HEK293T (cell line): ENCODE data around the gene JAZF1.

Experiments
- CTCF ChIA-PET: fragments of 350-600 bp; formaldehyde crosslinking; extraction: SDS; loops from one replicate; lab custom pipeline; 2021; ENCODE audit warnings: antibody characterized with exemption, inconsistent platforms; lab: Yijun Ruan, JAX
- POLR2A ChIA-PET: fragments of 350-600 bp; formaldehyde crosslinking; extraction: SDS; loops from one replicate; lab custom pipeline; 2020; ENCODE audit warnings: antibody characterized with exemption, inconsistent platforms; lab: Yijun Ruan, JAX
- DNase-seq: peaks from one replicate; pipeline ENCODE4 v3.0.0; 2012; ENCODE audit warnings: mixed read lengths; ENCODE audit errors: extremely low spot score
- ARNT ChIP-seq: fragments of 450-650 bp; IDR thresholded peaks from 2 replicates; pipeline ENCODE4 v1.6.1; 2017; ENCODE audit warnings: mild to moderate bottlenecking
- BHLHE40 ChIP-seq: fragments of 450-650 bp; IDR thresholded peaks from 2 replicates; pipeline ENCODE4 v1.6.1; 2016; ENCODE audit warnings: mild to moderate bottlenecking, moderate library complexity, borderline replicate concordance
- CTBP1 ChIP-seq: fragments of 450-650 bp; IDR thresholded peaks from 2 replicates; pipeline ENCODE4 v1.6.1; 2016; ENCODE audit warnings: borderline replicate concordance
- ELF4 ChIP-seq: fragments of 450-650 bp; IDR thresholded peaks from 2 replicates; pipeline ENCODE4 v1.6.1; 2017; ENCODE audit warnings: antibody characterized with exemption
- FOXA1 ChIP-seq: fragments of 450-650 bp; IDR thresholded peaks from 2 replicates; pipeline ENCODE4 v1.6.1; 2016; ENCODE audit warnings: mild to moderate bottlenecking
- FOXK2 ChIP-seq: fragments of 450-650 bp; IDR thresholded peaks from 2 replicates; pipeline ENCODE4 v1.6.1; 2016; ENCODE audit warnings: mild to moderate bottlenecking
- FOXM1 ChIP-seq: fragments of 450-650 bp; IDR thresholded peaks from 2 replicates; pipeline ENCODE4 v1.6.1; 2017; ENCODE audit warnings: mild to moderate bottlenecking, borderline replicate concordance
- HDGF ChIP-seq: fragments of 450-650 bp; IDR thresholded peaks from 2 replicates; pipeline ENCODE4 v1.6.1; 2017; ENCODE audit warnings: antibody characterized with exemption, borderline replicate concordance
- L3MBTL2 ChIP-seq: fragments of 450-650 bp; conservative IDR thresholded peaks from 2 replicates; pipeline ENCODE4 v1.6.1; 2016; ENCODE audit warnings: mild to moderate bottlenecking
- LEF1 ChIP-seq: fragments of 450-650 bp; IDR thresholded peaks from 2 replicates; pipeline ENCODE4 v1.6.1; 2017; ENCODE audit warnings: mild to moderate bottlenecking, borderline replicate concordance
- NFRKB ChIP-seq: fragments of 450-650 bp; IDR thresholded peaks from 2 replicates; pipeline ENCODE4 v1.6.1; 2016; ENCODE audit warnings: mild to moderate bottlenecking, moderate library complexity
- PKNOX1 ChIP-seq: fragments of 450-650 bp; IDR thresholded peaks from 2 replicates; pipeline ENCODE4 v1.6.1; 2016
- SP1 ChIP-seq: fragments of 450-650 bp; IDR thresholded peaks from 2 replicates; pipeline ENCODE4 v1.6.1; 2017
- SUZ12 ChIP-seq: fragments of 450-650 bp; IDR thresholded peaks from 2 replicates; pipeline ENCODE4 v1.6.1; 2016; ENCODE audit warnings: mild to moderate bottlenecking
- TARDBP ChIP-seq: fragments of 450-650 bp; IDR thresholded peaks from 2 replicates; pipeline ENCODE4 v1.6.1; 2016
- ZNF384 ChIP-seq: fragments of 450-650 bp; IDR thresholded peaks from 2 replicates; pipeline ENCODE4 v1.6.1; 2016

Gene JAZF1

GRCh38 chr7:27940341-27940740, 240.3 kb downstream of the JAZF1 start:
- ChIA-PET POLR2A (no interaction called here), CTCF (no interaction called here)
- no peak for DNase-seq
- TF ChIP-seq NFRKB (no peak), FOXM1 (no peak), SP1 (no peak), FOXK2 (no peak), TARDBP (no peak), L3MBTL2 (no peak), FOXA1 (no peak), ELF4 (no peak), ZNF384 (no peak), PKNOX1 (no peak), BHLHE40 (no peak), CTBP1 (no peak), ARNT (no peak), SUZ12 (no peak)

DNA sequence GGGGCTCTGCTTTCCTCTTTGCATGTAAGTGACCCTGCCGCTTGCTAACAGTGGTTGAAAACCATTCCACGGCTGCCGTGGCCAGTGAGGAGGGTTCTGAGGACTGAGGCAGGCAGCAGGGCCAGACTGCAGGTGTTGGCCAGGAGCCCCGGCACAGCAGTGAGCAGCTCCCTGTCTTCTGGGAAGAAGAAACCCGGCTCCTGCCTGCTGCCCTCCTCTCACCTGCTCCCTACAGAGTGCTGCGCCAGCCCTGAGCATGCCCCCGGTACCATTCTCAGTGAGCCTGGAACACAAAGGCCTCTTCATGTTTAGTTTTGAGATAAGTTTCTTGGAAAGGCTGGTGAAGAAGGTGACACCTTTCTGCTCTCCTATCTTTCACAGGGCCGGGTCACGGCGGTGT, 240.7 kb downstream of the JAZF1 start:
- TF ChIP-seq FOXM1 (no peak), CTBP1 (no peak), ZNF384 (no peak), LEF1 (no peak), FOXK2 (no peak), HDGF (no peak), SUZ12 (no peak), BHLHE40 (no peak), SP1 (no peak), ELF4 (no peak)
- ChIA-PET CTCF (no interaction called here), POLR2A (no interaction called here)
- DNase-seq = no peak

GRCh38 chr7:27936768-27937102, 243.9 kb downstream of the JAZF1 start:
- TF ChIP-seq FOXK2 (no peak), TARDBP (no peak), FOXA1 (no peak), SUZ12 (no peak), HDGF (no peak), ELF4 (no peak), LEF1 (no peak), ZNF384 (no peak), ARNT (no peak), PKNOX1 (no peak), BHLHE40 (no peak), FOXM1 (no peak), CTBP1 (no peak)
- CTCF ChIA-PET = interaction anchor here (0.5 kb wide), 1 partner anchor 675 kb away, joined by 3 read pairs; no protein-coding TSS in a partner anchor
- DNase-seq = no peak
- POLR2A ChIA-PET = no interaction called here

DNA sequence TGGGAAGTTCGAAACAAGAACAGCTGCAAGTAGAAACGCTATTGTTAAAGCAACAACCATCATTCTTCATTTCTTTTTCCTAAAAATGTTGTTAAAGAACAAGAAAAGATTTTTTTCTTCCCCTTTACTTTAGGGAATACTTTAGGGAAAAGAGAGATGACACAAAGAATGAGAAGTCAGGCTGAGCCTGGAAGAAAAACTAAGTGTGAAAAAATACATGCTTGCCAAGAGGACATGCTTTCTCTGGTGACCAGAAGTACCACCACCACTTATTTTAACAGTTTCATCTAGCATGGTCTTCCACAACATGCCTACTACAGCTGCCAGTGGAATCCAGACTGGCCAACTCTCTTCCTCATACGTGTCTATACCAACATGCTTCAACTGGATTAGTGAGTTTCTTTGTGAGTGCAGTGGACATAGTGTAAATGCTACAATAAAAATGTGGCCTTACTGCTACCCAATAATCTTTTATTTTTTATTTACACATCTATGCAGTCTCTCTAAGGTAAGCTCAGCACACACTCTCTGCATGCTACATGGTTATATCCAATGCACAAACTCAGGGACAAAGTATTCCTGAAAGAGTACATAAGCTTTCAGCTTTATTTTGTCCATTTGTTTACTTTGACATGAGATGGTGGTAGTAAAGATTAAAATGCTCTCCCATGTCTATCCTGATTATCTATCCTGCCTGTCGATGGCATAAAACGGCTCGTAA, 244.4 kb downstream of the JAZF1 start:
- TF ChIP-seq PKNOX1 = no peak
- CTCF ChIA-PET = no interaction called here
- DNase-seq = no peak
- POLR2A ChIA-PET = no interaction called here

DNA sequence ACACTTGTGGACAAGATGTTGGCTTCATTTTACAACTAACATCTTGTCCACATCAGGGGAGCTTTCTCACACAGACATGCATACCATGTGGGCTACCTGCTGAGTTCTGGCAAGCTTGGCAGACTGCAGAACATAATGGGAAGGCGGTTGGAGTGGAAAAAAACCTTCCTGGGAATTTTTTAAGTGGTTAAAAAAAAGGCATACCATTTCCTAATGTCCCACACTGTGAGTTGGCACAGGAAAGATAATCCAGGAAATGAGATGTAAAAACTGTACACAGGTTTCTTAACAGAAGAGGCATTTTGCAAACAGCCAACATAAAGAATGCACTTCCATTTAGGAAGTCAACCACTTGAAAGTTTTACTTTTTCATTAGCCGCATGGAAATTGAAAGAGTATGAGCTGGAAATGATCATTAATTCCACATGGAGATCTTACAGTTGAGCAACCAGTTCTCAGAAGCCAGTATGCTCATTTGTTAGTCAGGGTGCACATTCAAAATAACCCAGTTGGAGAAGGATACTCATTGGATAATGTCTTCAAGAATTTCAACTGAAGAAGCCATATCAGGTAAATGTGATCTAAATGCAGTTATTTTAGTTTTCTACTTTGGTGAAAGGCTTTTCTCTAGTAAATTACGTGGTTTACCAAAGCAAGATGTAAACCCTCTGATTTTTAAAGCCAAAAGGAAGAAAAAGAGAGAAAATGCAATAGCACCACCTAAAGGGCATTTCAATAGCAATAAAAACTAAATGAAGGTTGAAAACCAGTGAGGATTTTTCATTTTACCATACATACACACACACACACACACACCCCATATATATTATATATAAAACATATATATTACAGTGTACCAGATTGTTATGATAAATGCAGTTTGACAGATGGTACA, 246.7 kb downstream of the JAZF1 start:
- TF ChIP-seq ARNT (no peak), LEF1 (no peak), ZNF384 (no peak), FOXA1 (no peak)
- ChIA-PET CTCF (no interaction called here), POLR2A (no interaction called here)
- DNase-seq = no peak

DNA sequence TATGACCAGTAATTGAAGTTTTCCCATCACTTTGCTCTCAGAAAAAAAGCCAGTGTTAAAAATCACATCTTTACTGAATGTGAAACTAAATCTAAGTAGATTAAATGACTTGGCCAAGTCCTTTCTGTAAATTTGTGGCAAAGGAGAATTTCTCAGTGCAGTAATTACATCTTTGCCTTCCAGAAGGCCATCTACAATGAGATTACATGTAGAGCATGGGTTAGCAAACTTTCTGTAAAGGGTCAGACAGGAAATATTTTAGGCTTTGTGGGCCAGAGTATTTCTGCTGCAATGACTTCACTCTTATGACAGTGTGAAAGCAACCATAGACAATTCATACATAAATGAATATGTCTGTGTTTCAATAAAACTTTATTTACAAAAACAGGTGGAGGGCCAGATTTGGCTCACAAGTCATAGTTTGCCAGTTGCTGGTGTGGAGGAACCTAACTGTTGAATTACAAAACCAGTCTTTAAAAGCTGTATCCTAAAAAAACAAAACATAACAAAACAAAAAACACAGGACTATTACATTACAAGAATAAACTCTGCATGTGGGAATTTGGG, 249.6 kb downstream of the JAZF1 start:
- ChIA-PET POLR2A (no interaction called here), CTCF (no interaction called here)
- no peak for DNase-seq
- TF ChIP-seq SUZ12 (no peak), TARDBP (no peak), PKNOX1 (no peak), BHLHE40 (no peak)
